Activated CD8-positive, alpha-beta memory T cell treated with anti-CD3 and anti-CD28 coated beads for 1 hour (primary cell): ENCODE results near the gene FAIM.
"Not testable (repeated sequence)": the region's sequence is repeated elsewhere in the genome, so short reads cannot be mapped to it uniquely, and the experiment has no call there.

Experiments
- DNase-seq, 2 donors: peaks; one replicate each; pipeline ENCODE4 v3.0.0-alpha.2; 2020; ENCODE audit warnings: low read depth in 1 of 2; ENCODE audit errors: extremely low read depth in 1 of 2

Gene FAIM

DNA sequence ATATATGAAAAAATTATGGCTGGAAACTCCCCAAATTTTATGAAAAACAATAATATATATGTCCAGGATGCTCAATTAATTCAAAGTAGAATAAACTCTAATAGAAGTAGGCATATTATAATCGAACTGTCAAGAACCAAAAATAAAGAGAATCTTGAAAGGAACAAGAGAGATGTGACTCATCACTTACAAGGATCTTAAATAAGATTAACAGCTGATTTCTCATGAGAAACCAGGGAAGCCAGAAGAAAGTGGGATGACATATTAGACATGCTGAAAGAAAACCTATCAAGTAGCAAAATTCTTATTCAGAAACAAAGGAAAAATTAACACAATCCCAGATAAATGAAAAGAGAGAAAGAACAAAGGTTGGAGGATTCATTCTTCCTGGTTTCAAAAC is 66.8 kb downstream of the FAIM start:
- no peak for DNase-seq

GRCh38 chr3:138678086-138678485 is 69.5 kb downstream of the FAIM start:
- no peak for DNase-seq

DNA sequence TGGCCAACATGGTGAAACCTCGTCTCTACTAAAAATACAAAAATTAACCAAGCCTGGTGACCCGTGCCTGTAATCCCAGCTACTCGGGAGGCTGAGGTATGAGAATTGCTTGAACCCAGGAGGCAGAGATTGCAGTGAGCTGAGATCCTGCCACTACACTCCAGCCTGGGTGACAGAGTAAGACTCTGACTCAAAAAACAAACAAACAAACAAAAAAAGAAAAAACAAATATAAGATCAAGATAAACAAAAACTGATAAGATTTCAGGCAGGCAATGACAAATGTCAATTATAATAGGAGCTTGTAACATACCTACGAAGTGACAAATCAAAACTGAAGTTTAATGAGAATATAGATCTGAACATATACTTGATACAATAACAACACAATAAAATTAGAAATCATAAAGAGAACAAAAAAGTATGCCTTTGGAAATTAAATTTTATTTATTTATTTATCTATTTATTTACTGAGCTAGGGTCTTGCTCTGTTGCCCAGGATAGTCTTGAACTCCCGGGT is 70.4 kb downstream of the FAIM start:
- DNase-seq: no peak

- DNase-seq: not testable (repeated sequence)
These were observed 72.4 kb downstream of the FAIM start for GRCh38 chr3:138680974-138681373.

GRCh38 chr3:138681463-138682220 is 73.1 kb downstream of the FAIM start:
- no peak for DNase-seq

GRCh38 chr3:138682648-138683047 is 74.1 kb downstream of the FAIM start:
- DNase-seq: no peak
